OCI-LY3 (cell line): ENCODE results near the gene MUC12.

Source experiments
- H2AFZ ChIP-seq: fragments of 200-600, 300-600 bp; shearing (Covaris generic); 2 replicates; pipeline ENCODE4 v1.6.0; 2014; ENCODE audit warnings: antibody characterized with exemption, low read depth, low read length
- H3K27ac ChIP-seq: fragments of 200-600, 300-600 bp; sonication (generic); 2 replicates; pipeline ENCODE4 v1.5.1; 2014; ENCODE audit warnings: mild to moderate bottlenecking, low read length, moderate library complexity, mixed read lengths
- H3K27me3 ChIP-seq: fragments of 200-600, 300-600 bp; sonication (generic); 2 replicates; pipeline ENCODE4 v1.6.1; 2014; ENCODE audit warnings: low read depth, low read length, mixed read lengths
- H3K36me3 ChIP-seq: fragments of 200-600, 300-600 bp; sonication (generic); replicated peaks from 2 replicates; pipeline ENCODE3; 2014; ENCODE audit warnings: low read depth, low read length, mixed read lengths
- H3K4me1 ChIP-seq: fragments of 300-600, 200-600 bp; sonication (generic); 2 replicates; pipeline ENCODE4 v1.6.1; 2014; ENCODE audit warnings: low read length, mixed read lengths
- H3K4me2 ChIP-seq: fragments of 200-600, 300-600 bp; sonication (generic); 2 replicates; pipeline ENCODE4 v1.6.1; 2014; ENCODE audit warnings: low read length, mixed read lengths
- H3K4me3 ChIP-seq: fragments of 300-600, 200-600 bp; sonication (generic); 2 replicates; pipeline ENCODE4 v1.5.1; 2014; ENCODE audit warnings: antibody characterized with exemption, mild to moderate bottlenecking, low read length, moderate library complexity
- H3K79me2 ChIP-seq: fragments of 300-600, 200-600 bp; shearing (Covaris generic); 2 replicates; pipeline ENCODE4 v1.6.1; 2014; ENCODE audit warnings: mild to moderate bottlenecking, low read length, mixed read lengths
- H3K9ac ChIP-seq: fragments of 300-600, 200-600 bp; shearing (Covaris generic); 2 replicates; pipeline ENCODE4 v1.6.0; 2014; ENCODE audit warnings: mild to moderate bottlenecking, low read length, moderate library complexity
- H3K9me3 ChIP-seq: fragments of 200-600, 300-600 bp; shearing (Covaris generic); 2 replicates; pipeline ENCODE4 v1.6.1; 2014; ENCODE audit warnings: low read length, mixed read lengths; ENCODE audit not compliant: insufficient read depth
- H4K20me1 ChIP-seq: fragments of 200-600, 300-600 bp; sonication (generic); 2 replicates; pipeline ENCODE4 v1.6.1; 2016; ENCODE audit warnings: low read length, mixed read lengths; ENCODE audit not compliant: insufficient read depth
- CTCF ChIP-seq: fragments of 200-600, 300-600 bp; sonication (generic); IDR thresholded peaks from 2 replicates; pipeline ENCODE4 v1.5.1; 2014; ENCODE audit warnings: antibody characterized with exemption, low read length, low read depth
- EZH2phosphoT487 ChIP-seq: fragments of 200-600 bp; shearing (Covaris generic); IDR thresholded peaks from 2 replicates; pipeline ENCODE4 v1.6.1; 2018; ENCODE audit warnings: antibody characterized with exemption, mixed run types, low read depth

The MUC12 gene

DNA sequence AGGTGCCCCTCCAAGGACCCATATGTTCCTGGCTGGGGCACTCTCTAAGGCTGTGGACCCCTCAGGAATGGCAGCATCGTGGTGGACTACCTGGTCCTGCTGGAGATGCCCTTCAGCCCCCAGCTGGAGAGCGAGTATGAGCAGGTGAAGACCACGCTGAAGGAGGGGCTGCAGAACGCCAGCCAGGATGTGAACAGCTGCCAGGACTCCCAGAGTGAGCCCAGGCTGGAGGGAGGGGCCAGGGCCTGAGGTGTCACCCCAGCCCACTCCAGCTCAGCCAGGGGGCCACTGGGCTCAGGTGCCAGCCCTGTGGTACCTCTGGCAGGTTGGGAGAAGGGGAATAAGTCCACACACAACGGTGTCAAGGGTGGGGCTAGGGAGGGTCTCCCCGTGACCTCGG, 4.7 kb upstream of the MUC12 start:
- Histone ChIP-seq H3K4me3 (no peak overlapping the region), H3K27me3 (peaks cover 24% of the 10 kb centered on the region)

GRCh38 chr7:100965045-100965722, 4.2 kb upstream of the MUC12 start:
- TF ChIP-seq EZH2phosphoT487 (no peak), CTCF (no peak)

More for the DNA sequence above, 4.7 kb upstream of the MUC12 start:
- H3K9me3 ChIP-seq, result no peaks in the 10 kb centered on the region
- H3K36me3 ChIP-seq, result no peaks in the 10 kb centered on the region
- no peak overlapping the region for H2AFZ ChIP-seq
- no peaks in the 10 kb centered on the region for H4K20me1 ChIP-seq
- no peak overlapping the region for H3K27ac ChIP-seq
- no peaks in the 10 kb centered on the region for H3K79me2 ChIP-seq
- H3K9ac ChIP-seq, result no peak overlapping the region
- H3K4me2 ChIP-seq, result no peak overlapping the region
- H3K4me1 ChIP-seq, result no peaks in the 10 kb centered on the region
- TF ChIP-seq CTCF, result no peak
- TF ChIP-seq EZH2phosphoT487, result no peak

GRCh38 chr7:100965723-100966541, 3.4 kb upstream of the MUC12 start:
- Histone ChIP-seq H4K20me1 (no peaks in the 10 kb centered on the region), H3K9ac (no peak overlapping the region), H3K27me3 (peaks cover 13% of the 10 kb centered on the region), H3K9me3 (no peaks in the 10 kb centered on the region), H2AFZ (no peak overlapping the region), H3K79me2 (no peaks in the 10 kb centered on the region), H3K4me1 (no peaks in the 10 kb centered on the region), H3K36me3 (no peaks in the 10 kb centered on the region), H3K4me3 (no peak overlapping the region), H3K27ac (no peak overlapping the region), H3K4me2 (no peak overlapping the region)
- TF ChIP-seq EZH2phosphoT487 (no peak), CTCF (peak; percentile 26)

More at GRCh38 chr7:100965045-100965722, 4.2 kb upstream of the MUC12 start:
- Histone ChIP-seq H3K9me3 (no peaks in the 10 kb centered on the region), H3K4me3 (no peak overlapping the region), H3K27ac (no peak overlapping the region), H3K79me2 (no peaks in the 10 kb centered on the region), H3K9ac (no peak overlapping the region), H3K4me1 (no peaks in the 10 kb centered on the region), H3K27me3 (peaks cover 21% of the 10 kb centered on the region), H2AFZ (no peak overlapping the region), H3K36me3 (no peaks in the 10 kb centered on the region), H3K4me2 (no peak overlapping the region), H4K20me1 (no peaks in the 10 kb centered on the region)

GRCh38 chr7:100966542-100967291, 2.6 kb upstream of the MUC12 start:
- Histone ChIP-seq H3K4me3 (no peak overlapping the region), H3K79me2 (no peaks in the 10 kb centered on the region), H3K9me3 (no peaks in the 10 kb centered on the region), H3K4me2 (no peak overlapping the region), H3K9ac (no peak overlapping the region), H3K27ac (no peak overlapping the region), H3K27me3 (peaks cover 14% of the 10 kb centered on the region), H3K36me3 (no peaks in the 10 kb centered on the region), H4K20me1 (no peaks in the 10 kb centered on the region), H2AFZ (no peak overlapping the region), H3K4me1 (no peaks in the 10 kb centered on the region)
- TF ChIP-seq EZH2phosphoT487, result no peak
- no peak for TF ChIP-seq CTCF
